Parathyroid adenoma (tissue), 2 donors: Measurements from ENCODE around the gene FAM193B.
A peak's percentile ranks its signal among the peaks of the same experiment; 100 is the strongest.

Source experiments
- H2AFZ ChIP-seq: fragments of 300-600 bp; sonication (generic); one replicate; pipeline ENCODE4 v1.7.0; 2017; ENCODE audit warnings: antibody characterized with exemption, mild to moderate bottlenecking
- H3K27ac ChIP-seq: fragments of 300-600 bp; sonication (generic); one replicate; pipeline ENCODE4 v1.7.0; 2017
- H3K27me3 ChIP-seq: fragments of 300-600 bp; sonication (generic); one replicate; pipeline ENCODE4 v1.7.0; 2017; ENCODE audit warnings: low read length; ENCODE audit not compliant: control insufficient read depth, insufficient read depth
- H3K36me3 ChIP-seq: fragments of 300-600 bp; sonication (generic); one replicate; pipeline ENCODE4 v1.7.0; 2017; ENCODE audit warnings: low read length; ENCODE audit not compliant: control insufficient read depth, insufficient read depth
- H3K4me1 ChIP-seq: fragments of 300-600 bp; sonication (generic); one replicate; pipeline ENCODE4 v1.7.0; 2017; ENCODE audit warnings: control low read depth
- H3K4me2 ChIP-seq: fragments of 300-600 bp; sonication (generic); one replicate; pipeline ENCODE4 v1.7.0; 2017; ENCODE audit warnings: low read length
- H3K4me3 ChIP-seq: fragments of 300-600 bp; sonication (generic); one replicate; pipeline ENCODE4 v1.7.0; 2017; ENCODE audit warnings: low read depth, low read length
- H3K79me2 ChIP-seq: fragments of 300-600 bp; sonication (generic); one replicate; pipeline ENCODE4 v1.7.0; 2017; ENCODE audit warnings: control low read depth
- H3K9ac ChIP-seq: fragments of 300-600 bp; sonication (generic); one replicate; pipeline ENCODE4 v1.7.0; 2017; ENCODE audit warnings: mild to moderate bottlenecking
- H3K9me3 ChIP-seq: fragments of 300-600 bp; sonication (generic); one replicate; pipeline ENCODE4 v1.7.0; 2017; ENCODE audit warnings: low read length; ENCODE audit not compliant: control insufficient read depth
- CTCF ChIP-seq: fragments of 300-600 bp; sonication (generic); IDR thresholded peaks from one replicate; pipeline ENCODE4 v1.7.0; 2017; ENCODE audit warnings: antibody characterized with exemption, mild to moderate bottlenecking
- donor health status: primary hyperparathyroidism.

FAM193B gene

GRCh38 chr5:177552839-177553455, 1.4 kb downstream of the FAM193B start:
- no peak for TF ChIP-seq CTCF
- peak overlapping the region; percentile 45 for H3K27ac ChIP-seq

GRCh38 chr5:177550122-177550521, 4.2 kb downstream of the FAM193B start:
- H3K9me3 ChIP-seq, result no peaks in the 10 kb centered on the region
- H3K9ac ChIP-seq, result no peak overlapping the region
- H2AFZ ChIP-seq, result no peak overlapping the region
- H3K4me1 ChIP-seq, result peaks cover 8% of the 10 kb centered on the region
- no peak overlapping the region for H3K27ac ChIP-seq
- H3K4me3 ChIP-seq, result no peak overlapping the region
- H3K4me2 ChIP-seq, result no peak overlapping the region
- TF ChIP-seq CTCF, result no peak
- no peaks in the 10 kb centered on the region for H3K36me3 ChIP-seq
- H3K27me3 ChIP-seq, result no peaks in the 10 kb centered on the region
- peaks cover 68% of the 10 kb centered on the region for H3K79me2 ChIP-seq

More at GRCh38 chr5:177552839-177553455, 1.4 kb downstream of the FAM193B start:
- Histone ChIP-seq H3K9ac (no peak overlapping the region), H3K36me3 (no peaks in the 10 kb centered on the region), H2AFZ (peak overlapping the region; percentile 80), H3K4me3 (peak overlapping the region; percentile 67), H3K9me3 (no peaks in the 10 kb centered on the region), H3K79me2 (peaks cover 50% of the 10 kb centered on the region), H3K4me1 (peaks cover 16% of the 10 kb centered on the region), H3K4me2 (peak overlapping the region; percentile 94), H3K27me3 (no peaks in the 10 kb centered on the region)

GRCh38 chr5:177548495-177548894, 5.9 kb downstream of the FAM193B start:
- Histone ChIP-seq H3K4me1 (peaks cover 8% of the 10 kb centered on the region), H3K4me3 (no peak overlapping the region), H3K36me3 (no peaks in the 10 kb centered on the region), H3K27me3 (no peaks in the 10 kb centered on the region), H3K9me3 (no peaks in the 10 kb centered on the region), H3K9ac (no peak overlapping the region), H2AFZ (no peak overlapping the region), H3K79me2 (peaks cover 79% of the 10 kb centered on the region), H3K27ac (no peak overlapping the region), H3K4me2 (no peak overlapping the region)
- TF ChIP-seq CTCF, result no peak

GRCh38 chr5:177547736-177548135, 6.6 kb downstream of the FAM193B start:
- peaks cover 3% of the 10 kb centered on the region for H3K4me1 ChIP-seq
- no peaks in the 10 kb centered on the region for H3K36me3 ChIP-seq
- TF ChIP-seq CTCF, result no peak
- H3K4me3 ChIP-seq, result no peak overlapping the region
- no peak overlapping the region for H2AFZ ChIP-seq
- H3K9ac ChIP-seq, result no peak overlapping the region
- peaks cover 81% of the 10 kb centered on the region for H3K79me2 ChIP-seq
- H3K27ac ChIP-seq, result no peak overlapping the region
- no peaks in the 10 kb centered on the region for H3K9me3 ChIP-seq
- no peaks in the 10 kb centered on the region for H3K27me3 ChIP-seq
- H3K4me2 ChIP-seq, result no peak overlapping the region

- Histone ChIP-seq H3K4me3 (no peak overlapping the region), H3K27ac (no peak overlapping the region), H3K9me3 (no peaks in the 10 kb centered on the region), H3K79me2 (peaks cover 76% of the 10 kb centered on the region), H2AFZ (no peak overlapping the region), H3K4me2 (no peak overlapping the region), H3K4me1 (no peaks in the 10 kb centered on the region), H3K36me3 (no peaks in the 10 kb centered on the region), H3K27me3 (no peaks in the 10 kb centered on the region), H3K9ac (no peak overlapping the region)
- TF ChIP-seq CTCF, result no peak
Observed at GRCh38 chr5:177546258-177546741, 8.1 kb downstream of the FAM193B start.
